Activated B cell treated with CpG ODN at 0.5 μM for 24 hours (primary cell): ENCODE measurements around the gene PZP. TPM values are rescaled to one million over a fixed set of nuclear protein-coding genes. Genes with fewer than 3 reads are reported as not detected.
"Not testable (repeated sequence)": the region's sequence is repeated elsewhere in the genome, so short reads cannot be mapped to it uniquely, and the experiment has no call there.

Source experiments
- ATAC-seq: fragments of 200-7000 bp; cut with Tn5 transposase; one replicate; pipeline ENCODE4 v1.10.0; 2021; ENCODE audit warnings: low read depth, mild to moderate bottlenecking, moderate library complexity
- CTCF ChIA-PET: fragments of 350-600 bp; sonication (Branson Sonifier 250); formaldehyde crosslinking; loops from one replicate; lab custom pipeline; 2021; ENCODE audit warnings: antibody characterized with exemption; lab: Charles Lee
- POLR2A ChIA-PET: fragments of 350-600 bp; sonication (Branson Sonifier 250); formaldehyde crosslinking; loops from one replicate; lab custom pipeline; 2021; ENCODE audit warnings: antibody characterized with exemption; lab: Charles Lee
- DNase-seq: peaks from one replicate; pipeline ENCODE4 v3.0.0; 2022
- H3K27ac Mint-ChIP-seq: one replicate; pipeline ENCODE4 v1.8.0; 2020; ENCODE audit warnings: mixed read lengths
- H3K27me3 Mint-ChIP-seq: one replicate; pipeline ENCODE4 v1.8.0; 2021; ENCODE audit warnings: mixed read lengths
- H3K36me3 Mint-ChIP-seq: one replicate; pipeline ENCODE4 v1.8.0; 2021; ENCODE audit warnings: low read depth, mixed read lengths
- H3K4me1 Mint-ChIP-seq: one replicate; pipeline ENCODE4 v1.8.0; 2021; ENCODE audit warnings: mixed read lengths
- H3K4me3 Mint-ChIP-seq: one replicate; pipeline ENCODE4 v1.8.0; 2020; ENCODE audit warnings: mild to moderate bottlenecking, mixed read lengths
- H3K9me3 Mint-ChIP-seq: one replicate; pipeline ENCODE4 v1.8.0; 2020; ENCODE audit warnings: mixed read lengths
- intact Hi-C: fragments of 100-400 bp; cut with micrococcal nuclease; formaldehyde crosslinking; loops from one replicate; pipeline ENCODE4 v1.15.1; 2024
- total RNA-seq: library from RNA; stranded (reverse); gene quantifications from 2 replicates; pipeline ENCODE4 v1.2.3, GENCODE V29; 2022
- TF ChIP-seq, protein P1 (sequence below): fragments of 200-600 bp; IDR thresholded peaks from one replicate; pipeline ENCODE4 v1.8.0; 2022; ENCODE audit warnings: antibody characterized with exemption, mild to moderate bottlenecking

The PZP gene
- total RNA-seq, 1 donor from 2014 or later: not detected

DNA sequence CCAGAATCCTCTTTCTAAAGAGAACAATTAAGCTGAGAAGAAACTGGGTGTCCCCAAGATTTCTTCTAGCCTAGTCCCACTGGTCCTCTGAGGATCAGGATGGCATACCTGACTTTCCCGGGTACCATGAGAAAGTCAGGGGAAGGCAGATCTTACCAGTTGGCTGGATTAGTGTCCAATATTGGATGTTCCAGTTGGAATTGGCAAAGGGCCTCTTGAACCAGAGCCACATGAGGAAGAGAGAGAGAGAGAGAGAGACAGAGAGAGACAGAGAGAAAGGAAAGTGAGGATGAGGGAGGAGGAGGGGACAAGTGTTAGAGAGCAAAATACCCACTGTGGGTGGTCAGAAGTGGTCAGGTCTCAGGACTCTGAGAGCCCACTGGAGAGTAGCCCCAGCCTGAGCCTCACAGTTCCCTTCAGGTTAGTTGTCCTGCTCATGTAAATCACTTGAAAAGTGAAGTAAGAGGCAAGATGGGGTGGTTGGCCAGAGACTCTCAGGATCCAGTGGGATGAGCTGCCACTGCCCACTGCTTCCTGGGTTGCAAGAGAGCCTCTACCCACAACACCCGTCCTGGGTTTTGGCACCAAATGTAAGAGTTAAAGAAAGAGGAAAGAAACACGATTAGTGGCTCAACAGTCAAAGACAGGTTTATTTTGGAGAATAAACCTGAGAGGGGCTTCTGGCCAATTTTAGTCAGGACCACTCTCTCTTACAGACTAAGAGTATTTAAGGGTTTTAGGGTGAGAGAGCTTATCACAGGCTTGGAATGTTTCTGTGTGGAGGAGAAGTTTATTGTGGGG, 64.1 kb downstream of the PZP start:
- Mint-ChIP-seq H3K27ac (no peak overlapping the region), H3K27me3 (peaks cover 12% of the 10 kb centered on the region), H3K9me3 (peaks cover 19% of the 10 kb centered on the region), H3K4me1 (no peaks in the 10 kb centered on the region), H3K4me3 (no peak overlapping the region), H3K36me3 (no peaks in the 10 kb centered on the region)
- ChIA-PET POLR2A (no interaction called here), CTCF (no interaction called here)
- intact Hi-C loops: no loop called here
- DNase-seq: no peak
- ATAC-seq: no peak
- TF ChIP-seq, protein P1, sequence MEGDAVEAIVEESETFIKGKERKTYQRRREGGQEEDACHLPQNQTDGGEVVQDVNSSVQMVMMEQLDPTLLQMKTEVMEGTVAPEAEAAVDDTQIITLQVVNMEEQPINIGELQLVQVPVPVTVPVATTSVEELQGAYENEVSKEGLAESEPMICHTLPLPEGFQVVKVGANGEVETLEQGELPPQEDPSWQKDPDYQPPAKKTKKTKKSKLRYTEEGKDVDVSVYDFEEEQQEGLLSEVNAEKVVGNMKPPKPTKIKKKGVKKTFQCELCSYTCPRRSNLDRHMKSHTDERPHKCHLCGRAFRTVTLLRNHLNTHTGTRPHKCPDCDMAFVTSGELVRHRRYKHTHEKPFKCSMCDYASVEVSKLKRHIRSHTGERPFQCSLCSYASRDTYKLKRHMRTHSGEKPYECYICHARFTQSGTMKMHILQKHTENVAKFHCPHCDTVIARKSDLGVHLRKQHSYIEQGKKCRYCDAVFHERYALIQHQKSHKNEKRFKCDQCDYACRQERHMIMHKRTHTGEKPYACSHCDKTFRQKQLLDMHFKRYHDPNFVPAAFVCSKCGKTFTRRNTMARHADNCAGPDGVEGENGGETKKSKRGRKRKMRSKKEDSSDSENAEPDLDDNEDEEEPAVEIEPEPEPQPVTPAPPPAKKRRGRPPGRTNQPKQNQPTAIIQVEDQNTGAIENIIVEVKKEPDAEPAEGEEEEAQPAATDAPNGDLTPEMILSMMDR: no peak

DNA sequence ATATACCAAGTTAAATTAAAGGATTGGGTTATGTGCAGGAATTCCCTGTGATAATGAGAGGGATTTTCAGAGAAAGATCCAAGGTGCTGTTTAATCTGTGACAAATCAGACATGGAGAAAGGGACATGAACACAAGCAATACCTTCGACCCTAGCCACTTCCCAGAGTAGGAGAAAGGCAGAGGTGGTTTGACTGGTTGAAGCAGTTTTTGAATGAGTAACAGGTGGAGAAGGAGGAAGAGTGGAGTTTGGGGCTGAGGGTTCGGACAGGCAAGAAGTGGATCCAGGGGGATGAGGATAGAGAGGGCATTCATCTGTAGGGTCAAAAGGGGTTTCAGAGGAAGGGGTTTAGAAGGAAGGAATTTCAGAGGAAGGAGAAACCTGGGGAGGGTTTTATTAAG, 65.1 kb downstream of the PZP start:
- intact Hi-C loops: no loop called here
- Mint-ChIP-seq H3K27ac (no peak overlapping the region), H3K9me3 (peaks cover 19% of the 10 kb centered on the region), H3K36me3 (no peaks in the 10 kb centered on the region), H3K4me3 (no peak overlapping the region), H3K27me3 (peaks cover 11% of the 10 kb centered on the region), H3K4me1 (no peaks in the 10 kb centered on the region)
- ATAC-seq (no peak), DNase-seq (no peak)
- CTCF ChIA-PET: no interaction called here
- TF ChIP-seq, protein P1: no peak
- POLR2A ChIA-PET: no interaction called here

DNA sequence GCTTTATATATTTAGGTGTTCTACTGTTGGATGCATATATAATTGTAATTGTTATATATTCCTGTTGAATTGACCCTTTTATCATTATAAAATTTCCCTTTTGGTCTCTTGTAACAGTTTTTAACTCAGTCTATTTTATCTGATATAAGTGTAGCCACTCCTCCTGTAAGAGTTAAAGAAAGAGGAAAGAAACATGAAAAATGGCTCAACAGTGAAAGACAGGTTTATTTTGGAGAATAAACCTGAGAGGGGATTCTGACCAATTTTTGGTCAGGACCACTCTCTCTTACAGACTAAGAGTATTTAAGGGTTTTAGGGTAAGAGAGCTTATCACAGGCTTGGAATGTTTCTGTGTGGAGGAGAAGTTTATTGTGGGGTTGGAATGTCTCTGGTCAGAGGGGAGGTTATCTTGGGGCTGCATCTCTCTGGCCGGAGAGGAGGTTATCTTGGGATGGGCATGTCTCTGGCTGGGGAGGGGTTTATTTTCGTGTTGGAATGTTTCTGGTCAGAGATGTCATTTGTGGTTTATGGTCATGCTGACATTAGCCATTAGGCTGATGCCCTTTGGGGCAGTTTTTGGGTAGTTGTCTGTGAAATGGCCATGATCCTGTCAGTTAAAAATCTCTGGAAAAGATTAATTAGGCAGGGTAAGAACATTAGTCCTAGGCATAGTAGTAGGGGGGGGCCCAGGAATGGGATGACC, 68.5 kb downstream of the PZP start:
- H3K27ac Mint-ChIP-seq, CTCF ChIA-PET, H3K36me3 Mint-ChIP-seq, H3K4me1 Mint-ChIP-seq, ATAC-seq, H3K9me3 Mint-ChIP-seq, POLR2A ChIA-PET, DNase-seq, H3K4me3 Mint-ChIP-seq, intact Hi-C loops: not testable (repeated sequence)
- peaks cover 14% of the 10 kb centered on the region for H3K27me3 Mint-ChIP-seq

DNA sequence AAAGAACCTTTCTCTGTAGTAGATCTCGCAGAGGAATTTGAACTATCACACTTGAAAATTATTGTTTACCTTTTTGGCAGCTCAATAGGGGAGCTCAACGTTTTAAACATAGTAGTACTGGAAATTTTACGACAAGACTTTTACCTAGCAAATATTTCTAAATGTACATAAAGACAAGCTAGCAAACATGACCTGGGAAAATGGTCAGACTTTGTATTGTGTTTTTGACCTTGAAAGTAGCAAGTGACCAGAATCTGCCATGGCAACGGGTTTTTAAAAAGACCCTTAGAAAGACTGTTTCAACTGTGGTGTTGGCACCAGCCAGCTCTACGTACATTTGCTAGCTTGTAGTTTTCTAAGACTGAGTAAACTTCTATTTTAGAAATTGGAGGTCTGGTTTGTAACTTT, 72.3 kb downstream of the PZP start:
- H3K27ac Mint-ChIP-seq: no peak overlapping the region
- H3K27me3 Mint-ChIP-seq: peaks cover 4% of the 10 kb centered on the region
- no peaks in the 10 kb centered on the region for H3K36me3 Mint-ChIP-seq
- TF ChIP-seq, protein P1: no peak
- no peak for DNase-seq
- CTCF ChIA-PET: no interaction called here
- no peaks in the 10 kb centered on the region for H3K4me1 Mint-ChIP-seq
- POLR2A ChIA-PET: no interaction called here
- intact Hi-C loops: no loop called here
- H3K4me3 Mint-ChIP-seq: no peak overlapping the region
- ATAC-seq: no peak
- H3K9me3 Mint-ChIP-seq: peaks cover 2% of the 10 kb centered on the region

DNA sequence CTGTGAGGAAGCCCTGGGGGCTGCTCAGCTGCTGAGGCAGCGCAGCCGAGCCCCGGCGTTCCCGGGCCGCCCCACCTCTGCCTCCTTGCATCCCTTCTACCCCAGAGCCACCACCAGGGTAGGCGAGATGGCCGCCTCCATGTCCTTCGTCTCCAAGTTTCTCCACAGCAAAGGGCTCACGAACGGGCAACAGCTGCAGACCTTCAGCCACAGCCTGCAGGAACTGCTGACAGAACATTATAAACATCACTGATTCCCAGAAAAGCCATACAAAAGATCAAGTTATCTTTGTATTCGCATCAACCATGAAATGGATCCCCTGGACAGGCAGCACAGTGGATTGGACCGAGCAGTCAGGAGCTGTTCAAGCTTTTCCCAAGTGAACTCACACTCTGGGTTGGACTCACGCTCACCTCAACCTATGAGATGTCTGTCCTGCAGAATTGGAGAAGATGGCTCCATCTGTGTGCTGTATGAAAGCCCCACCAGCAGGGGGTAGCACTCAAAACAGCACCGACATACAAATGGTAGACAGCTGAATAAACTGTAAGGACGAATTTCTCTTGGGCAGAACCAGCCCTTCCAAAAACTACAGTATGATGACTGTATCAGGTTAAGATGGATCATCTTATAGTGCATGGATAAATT, 73.1 kb downstream of the PZP start:
- ChIA-PET POLR2A (no interaction called here), CTCF (no interaction called here)
- Mint-ChIP-seq H3K36me3 (no peaks in the 10 kb centered on the region), H3K4me1 (no peaks in the 10 kb centered on the region), H3K4me3 (no peak overlapping the region), H3K27me3 (peaks cover 4% of the 10 kb centered on the region), H3K27ac (no peak overlapping the region), H3K9me3 (peaks cover 5% of the 10 kb centered on the region)
- intact Hi-C loops: no loop called here
- TF ChIP-seq, protein P1: no peak
- no peak for DNase-seq
- no peak for ATAC-seq
